HCT116 (cell line): ENCODE measurements around the gene PHTF1. TPM values are rescaled to one million over a fixed set of nuclear protein-coding genes. Genes with fewer than 3 reads are reported as not detected.

ENCODE experiments used
- ATAC-seq: fragments of 200-7000 bp; cut with Tn5 transposase; 2 replicates; pipeline ENCODE4 v1.9.1; 2020; ENCODE audit warnings: mild to moderate bottlenecking, moderate library complexity
- BruUV-seq: library from RNA; stranded (reverse); fragments of 400-500 nt; replicated peaks from 2 replicates; lab custom pipeline; 2021; lab: Mats Ljungman, UMichigan
- CTCF ChIA-PET: fragments of 300-600 bp; sonication (Branson Sonifier 250); formaldehyde crosslinking; loops from one replicate; lab custom pipeline; 2021; ENCODE audit warnings: antibody characterized with exemption; lab: Charles Lee
- POLR2A ChIA-PET: fragments of 300-600, 350-600 bp; sonication (Branson Sonifier 250); formaldehyde crosslinking; loops from one replicate; lab custom pipeline; 2021; ENCODE audit warnings: antibody characterized with exemption; lab: Charles Lee
- RAD21 ChIA-PET, 2 experiments: fragments of 300-600 bp; sonication (Branson Sonifier 250); formaldehyde crosslinking; loops; one replicate each; lab custom pipeline; 2023; ENCODE audit warnings: low total read pairs in 2 of 2; ENCODE audit not compliant: uncharacterized antibody in 2 of 2, unreplicated experiment in 2 of 2, low non-redundant PET in 1 of 2; lab: Charles Lee
- DNase-seq: peaks from one replicate; pipeline ENCODE4 v3.0.0-alpha.2; 2010; ENCODE audit warnings: low read depth, low spot score
- H2AFZ ChIP-seq: fragments of 200-600 bp; shearing (Covaris generic), sonication (generic); 2 replicates; pipeline ENCODE4 v1.6.1; 2017; ENCODE audit warnings: low read depth, mixed run types, mixed read lengths, antibody characterized with exemption, low read length; ENCODE audit not compliant: poor library complexity, severe bottlenecking
- H3K27ac ChIP-seq: 2 replicates; pipeline ENCODE4 v1.5.1; 2012; ENCODE audit warnings: low read depth, low read length
- H3K27me3 ChIP-seq: fragments of 200-600 bp; sonication (generic); 2 replicates; pipeline ENCODE4 v1.6.1; 2016; ENCODE audit warnings: mixed run types, low read length, mixed read lengths; ENCODE audit not compliant: insufficient read depth
- H3K36me3 ChIP-seq, 2 experiments: fragments of 200-500 bp in 1 of 2; fragments of 200-600 bp in 1 of 2; sonication (Bioruptor generic) in 1 of 2; sonication (generic) in 1 of 2; 2 replicates each; pipeline versions ENCODE4 v1.5.1 to v1.6.1; 2014 to 2016; ENCODE audit warnings: low read length in 2 of 2, inconsistent platforms in 1 of 2, mixed read lengths in 1 of 2, mixed run types in 1 of 2; ENCODE audit not compliant: insufficient read depth in 2 of 2, control insufficient read depth in 1 of 2
- H3K4me1 ChIP-seq, 2 experiments: fragments of 200-600 bp in 1 of 2; sonication (generic) in 1 of 2; 2 replicates each; pipeline versions ENCODE4 v1.5.1 to v1.6.1; 2012 to 2017; ENCODE audit warnings: low read length in 2 of 2, inconsistent platforms in 1 of 2, mild to moderate bottlenecking in 1 of 2, mixed read lengths in 1 of 2, mixed run types in 1 of 2, moderate library complexity in 1 of 2; ENCODE audit not compliant: insufficient read depth in 2 of 2, control insufficient read depth in 1 of 2
- H3K4me2 ChIP-seq: fragments of 200-600 bp; sonication (generic); 2 replicates; pipeline ENCODE4 v1.6.1; 2017; ENCODE audit warnings: mixed run types, low read length, mixed read lengths
- H3K4me3 ChIP-seq, 2 experiments: fragments of 200-600 bp in 1 of 2; sonication (generic) in 1 of 2; replicated peaks in 1 of 2; 2 replicates each; pipeline ENCODE4 v1.5.1; 2011 to 2016; ENCODE audit warnings: low read length in 2 of 2, control low read depth in 1 of 2, low read depth in 1 of 2, mild to moderate bottlenecking in 1 of 2, mixed read lengths in 1 of 2, mixed run types in 1 of 2
- H3K79me2 ChIP-seq: fragments of 200-600 bp; sonication (generic); 2 replicates; pipeline ENCODE4 v1.6.1; 2017; ENCODE audit warnings: mild to moderate bottlenecking, mixed run types, low read length, moderate library complexity, mixed read lengths; ENCODE audit not compliant: insufficient read depth
- H3K9ac ChIP-seq: fragments of 200-600 bp; sonication (generic); 2 replicates; pipeline ENCODE4 v1.6.1; 2016; ENCODE audit warnings: low read length, mixed read lengths
- H3K9me2 ChIP-seq: fragments of 200-600 bp; sonication (generic), shearing (Covaris generic); 2 replicates; pipeline ENCODE4 v1.6.1; 2017; ENCODE audit warnings: mixed run types, mild to moderate bottlenecking, moderate library complexity; ENCODE audit not compliant: insufficient read depth
- H3K9me3 ChIP-seq, 2 experiments: fragments of 200-500 bp in 1 of 2; fragments of 200-600 bp in 1 of 2; sonication (Bioruptor generic) in 1 of 2; sonication (generic) in 1 of 2; 2 replicates each; pipeline ENCODE4 v1.6.1; 2014 to 2017; ENCODE audit warnings: low read length in 2 of 2, mixed read lengths in 2 of 2, inconsistent platforms in 1 of 2, low read depth in 1 of 2, mild to moderate bottlenecking in 1 of 2, mixed run types in 1 of 2, moderate library complexity in 1 of 2; ENCODE audit not compliant: control insufficient read depth in 1 of 2, insufficient read depth in 1 of 2
- H4K20me1 ChIP-seq: fragments of 200-600 bp; sonication (generic), shearing (Covaris generic); 2 replicates; pipeline ENCODE4 v1.6.1; 2017; ENCODE audit warnings: mixed run types, mild to moderate bottlenecking, moderate library complexity; ENCODE audit not compliant: insufficient read depth
- CEBPB ChIP-seq: IDR thresholded peaks from 2 replicates; pipeline ENCODE4 v1.6.1; 2012; ENCODE audit warnings: low read depth
- CTCF ChIP-seq, 3 experiments: fragments of 200-600 bp in 1 of 3; sonication (generic) in 1 of 3; IDR thresholded peaks in 2 of 3; conservative IDR thresholded peaks in 1 of 3; 2 replicates each; pipeline ENCODE4 v1.5.1; 2012 to 2017; ENCODE audit warnings: low read depth in 2 of 3, low read length in 2 of 3, antibody characterized with exemption in 1 of 3, borderline replicate concordance in 1 of 3, control low read depth in 1 of 3, mild to moderate bottlenecking in 1 of 3, mixed read lengths in 1 of 3, mixed run types in 1 of 3, moderate library complexity in 1 of 3; ENCODE audit not compliant: insufficient read depth in 1 of 3
- EGR1 ChIP-seq: IDR thresholded peaks from 2 replicates; pipeline ENCODE4 v1.6.1; 2012; ENCODE audit warnings: low read depth
- ELF1 ChIP-seq: IDR thresholded peaks from 2 replicates; pipeline ENCODE4 v1.6.1; 2012; ENCODE audit warnings: low read depth, borderline replicate concordance
- EZH2 ChIP-seq: fragments of 200-600 bp; sonication (generic); IDR thresholded peaks from 2 replicates; pipeline ENCODE4 v1.6.1; 2017; ENCODE audit warnings: antibody characterized with exemption, mixed run types
- EZH2phosphoT487 ChIP-seq: fragments of 200-600 bp; IDR thresholded peaks from 2 replicates; pipeline ENCODE4 v1.6.1; 2018; ENCODE audit warnings: antibody characterized with exemption, borderline replicate concordance
- JUND ChIP-seq: IDR thresholded peaks from 2 replicates; pipeline ENCODE4 v1.6.1; 2012
- MAX ChIP-seq: IDR thresholded peaks from 2 replicates; pipeline ENCODE4 v1.6.1; 2012
- POLR2A ChIP-seq: IDR thresholded peaks from 2 replicates; pipeline ENCODE4 v1.7.0; 2011; ENCODE audit warnings: borderline replicate concordance; ENCODE audit not compliant: insufficient read depth, insufficient read length; ENCODE audit errors: extremely low read depth
- POLR2AphosphoS5 ChIP-seq: IDR thresholded peaks from 2 replicates; pipeline ENCODE4 v1.6.1; 2011; ENCODE audit warnings: mild to moderate bottlenecking, low read depth, low read length, moderate library complexity
- RAD21 ChIP-seq: IDR thresholded peaks from 2 replicates; pipeline ENCODE4 v1.6.1; 2012; ENCODE audit warnings: low read depth, mild to moderate bottlenecking
- REST ChIP-seq: IDR thresholded peaks from 2 replicates; pipeline ENCODE4 v1.6.1; 2012; ENCODE audit warnings: low read depth
- SIN3A ChIP-seq: IDR thresholded peaks from 2 replicates; pipeline ENCODE4 v1.6.1; 2012; ENCODE audit warnings: low read depth
- SP1 ChIP-seq: IDR thresholded peaks from 2 replicates; pipeline ENCODE4 v1.6.1; 2012; ENCODE audit warnings: low read depth
- TCF7L2 ChIP-seq: IDR thresholded peaks from 2 replicates; pipeline ENCODE4 v1.7.0; 2011; ENCODE audit warnings: borderline replicate concordance, inconsistent platforms; ENCODE audit not compliant: insufficient read depth, insufficient read length; ENCODE audit errors: extremely low read depth
- YY1 ChIP-seq: IDR thresholded peaks from 2 replicates; pipeline ENCODE4 v1.6.1; 2011; ENCODE audit warnings: low read length, low read depth, moderate library complexity, mild to moderate bottlenecking; ENCODE audit not compliant: insufficient replicate concordance; ENCODE audit errors: extremely low read depth
- ZBTB33 ChIP-seq: IDR thresholded peaks from 2 replicates; pipeline ENCODE4 v1.6.1; 2011; ENCODE audit warnings: mild to moderate bottlenecking, low read length, moderate library complexity; ENCODE audit not compliant: insufficient replicate concordance; ENCODE audit errors: extremely low read depth
- ZFX ChIP-seq: fragments of 450-650 bp; IDR thresholded peaks from 2 replicates; pipeline ENCODE4 v1.6.1; 2017
- ZNF274 ChIP-seq: fragments of 200-500 bp; sonication (Bioruptor generic); IDR thresholded peaks from 2 replicates; pipeline ENCODE4 v1.6.1; 2014; ENCODE audit warnings: mild to moderate bottlenecking, low read depth, low read length, inconsistent platforms
- intact Hi-C: fragments of 100-400 bp; cut with micrococcal nuclease; formaldehyde crosslinking; loops from 2 replicates; pipeline ENCODE4 v1.10.0; 2022
- total RNA-seq: library from RNA; stranded (reverse); gene quantifications from one replicate; pipeline ENCODE4 v1.2.1, GENCODE V29; 2021; ENCODE audit not compliant: unreplicated experiment

The PHTF1 gene
- total RNA-seq, 1 experiment from 2014 or later = 11.4 TPM

- ATAC-seq = no peak
- POLR2A ChIA-PET = interaction anchor here (1.2 kb wide), 1 partner anchor 11 kb away, joined by 3 read pairs; no protein-coding TSS in a partner anchor
Measured at GRCh38 chr1:113788802-113789201, 29.5 kb upstream of the PHTF1 start.

More at GRCh38 chr1:113788802-113789201, 29.5 kb upstream of the PHTF1 start:
- H3K9ac ChIP-seq = no peak overlapping the region
- no TSS peak for BruUV-seq
- H3K4me3 ChIP-seq = no peak overlapping the region
- H3K27ac ChIP-seq = no peak overlapping the region
- intact Hi-C loops = no loop called here
- H3K36me3 ChIP-seq = no peaks in the 10 kb centered on the region
- no peak overlapping the region for H3K4me2 ChIP-seq
- no peak overlapping the region for H2AFZ ChIP-seq
- no peak for DNase-seq
- H3K9me2 ChIP-seq = no peaks in the 10 kb centered on the region
- no peak for TF ChIP-seq CEBPB
- TF ChIP-seq ZBTB33 = no peak
- TF ChIP-seq POLR2AphosphoS5 = no peak
- TF ChIP-seq ELF1 = no peak
- no peak for TF ChIP-seq RAD21
- no peak for TF ChIP-seq SIN3A
- no peak for TF ChIP-seq CTCF (IDR thresholded peaks at IDR 0.05 in 2 of 3, conservative IDR thresholded peaks at IDR 0.05 in 1 of 3; ENCODE audit: borderline replicate concordance in 1 of 3, insufficient read depth in 1 of 3, low read depth in 2 of 3, low read length in 2 of 3)
- no peak for TF ChIP-seq REST
- no peak for TF ChIP-seq TCF7L2
- no peak for TF ChIP-seq ZFX
- no peak for TF ChIP-seq EZH2phosphoT487
- TF ChIP-seq EGR1 = no peak
- TF ChIP-seq POLR2A = no peak
- TF ChIP-seq YY1 = no peak
- no peak for TF ChIP-seq ZNF274
- TF ChIP-seq SP1 = no peak
- no peak for TF ChIP-seq JUND
- no peak for TF ChIP-seq MAX
- TF ChIP-seq EZH2 = no peak
- ChIA-PET CTCF (no interaction called here), RAD21 (interaction anchor here in 1 of 2 experiments (0.7 kb wide), 1 partner anchor 647 kb away, joined by 5 read pairs; no protein-coding TSS in a partner anchor)
- H3K27me3 ChIP-seq = no peaks in the 10 kb centered on the region
- H3K4me1 ChIP-seq = peaks cover 3 to 18% of the 10 kb centered on the region in 2 experiments
- H3K9me3 ChIP-seq = no peaks in the 10 kb centered on the region
- peaks cover 30% of the 10 kb centered on the region for H3K79me2 ChIP-seq
- H4K20me1 ChIP-seq = no peaks in the 10 kb centered on the region
